Left colon (tissue), 2 donors: ENCODE data around the gene CGNL1. TPM values are rescaled to one million over a fixed set of nuclear protein-coding genes. Genes with fewer than 3 reads are reported as not detected.
A peak's percentile ranks its signal among the peaks of the same experiment; 100 is the strongest.

ENCODE experiments used
- ATAC-seq: fragments of 200-7000 bp; cut with Tn5 transposase; one replicate; pipeline ENCODE4 v1.9.1; 2020; ENCODE audit warnings: mild to moderate bottlenecking, moderate library complexity
- DNase-seq, 2 donors: peaks; one replicate each; pipeline ENCODE4 v3.0.0-alpha.2; 2020
- intact Hi-C, 2 donors: fragments of 100-400 bp; cut with DNase I in 1 of 2; cut with micrococcal nuclease in 1 of 2; formaldehyde crosslinking; loops; one replicate each; pipeline versions ENCODE4 v1.11.2 to v1.14.0; 2022; cut with DNase I, micrococcal nuclease
- long read RNA-seq: library from polyadenylated mRNA; unstranded; transcript quantifications from one replicate; pipeline ENCODE4 v2.0.0, GENCODE V29; 2021
- total RNA-seq, 2 donors: library from RNA; stranded (reverse); fragmentation: NEBNext Ultra II Directional; extraction: Animal tissue kit (Norgen Biotek cat#: 25700); gene quantifications; one replicate each; pipeline ENCODE4 v1.2.1, GENCODE V29; 2021
- donor health status: DM: no; HTN: no; CAD: no.
- donor health status: DM: yes; HTN: yes; CAD: no.

Gene CGNL1, protein sequence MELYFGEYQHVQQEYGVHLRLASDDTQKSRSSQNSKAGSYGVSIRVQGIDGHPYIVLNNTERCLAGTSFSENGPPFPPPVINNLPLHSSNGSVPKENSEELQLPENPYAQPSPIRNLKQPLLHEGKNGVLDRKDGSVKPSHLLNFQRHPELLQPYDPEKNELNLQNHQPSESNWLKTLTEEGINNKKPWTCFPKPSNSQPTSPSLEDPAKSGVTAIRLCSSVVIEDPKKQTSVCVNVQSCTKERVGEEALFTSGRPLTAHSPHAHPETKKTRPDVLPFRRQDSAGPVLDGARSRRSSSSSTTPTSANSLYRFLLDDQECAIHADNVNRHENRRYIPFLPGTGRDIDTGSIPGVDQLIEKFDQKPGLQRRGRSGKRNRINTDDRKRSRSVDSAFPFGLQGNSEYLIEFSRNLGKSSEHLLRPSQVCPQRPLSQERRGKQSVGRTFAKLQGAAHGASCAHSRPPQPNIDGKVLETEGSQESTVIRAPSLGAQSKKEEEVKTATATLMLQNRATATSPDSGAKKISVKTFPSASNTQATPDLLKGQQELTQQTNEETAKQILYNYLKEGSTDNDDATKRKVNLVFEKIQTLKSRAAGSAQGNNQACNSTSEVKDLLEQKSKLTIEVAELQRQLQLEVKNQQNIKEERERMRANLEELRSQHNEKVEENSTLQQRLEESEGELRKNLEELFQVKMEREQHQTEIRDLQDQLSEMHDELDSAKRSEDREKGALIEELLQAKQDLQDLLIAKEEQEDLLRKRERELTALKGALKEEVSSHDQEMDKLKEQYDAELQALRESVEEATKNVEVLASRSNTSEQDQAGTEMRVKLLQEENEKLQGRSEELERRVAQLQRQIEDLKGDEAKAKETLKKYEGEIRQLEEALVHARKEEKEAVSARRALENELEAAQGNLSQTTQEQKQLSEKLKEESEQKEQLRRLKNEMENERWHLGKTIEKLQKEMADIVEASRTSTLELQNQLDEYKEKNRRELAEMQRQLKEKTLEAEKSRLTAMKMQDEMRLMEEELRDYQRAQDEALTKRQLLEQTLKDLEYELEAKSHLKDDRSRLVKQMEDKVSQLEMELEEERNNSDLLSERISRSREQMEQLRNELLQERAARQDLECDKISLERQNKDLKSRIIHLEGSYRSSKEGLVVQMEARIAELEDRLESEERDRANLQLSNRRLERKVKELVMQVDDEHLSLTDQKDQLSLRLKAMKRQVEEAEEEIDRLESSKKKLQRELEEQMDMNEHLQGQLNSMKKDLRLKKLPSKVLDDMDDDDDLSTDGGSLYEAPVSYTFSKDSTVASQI
- 1 to 10 TPM; 2.8 to 4.1 TPM for total RNA-seq
- long read RNA-seq = 0 reads

DNA sequence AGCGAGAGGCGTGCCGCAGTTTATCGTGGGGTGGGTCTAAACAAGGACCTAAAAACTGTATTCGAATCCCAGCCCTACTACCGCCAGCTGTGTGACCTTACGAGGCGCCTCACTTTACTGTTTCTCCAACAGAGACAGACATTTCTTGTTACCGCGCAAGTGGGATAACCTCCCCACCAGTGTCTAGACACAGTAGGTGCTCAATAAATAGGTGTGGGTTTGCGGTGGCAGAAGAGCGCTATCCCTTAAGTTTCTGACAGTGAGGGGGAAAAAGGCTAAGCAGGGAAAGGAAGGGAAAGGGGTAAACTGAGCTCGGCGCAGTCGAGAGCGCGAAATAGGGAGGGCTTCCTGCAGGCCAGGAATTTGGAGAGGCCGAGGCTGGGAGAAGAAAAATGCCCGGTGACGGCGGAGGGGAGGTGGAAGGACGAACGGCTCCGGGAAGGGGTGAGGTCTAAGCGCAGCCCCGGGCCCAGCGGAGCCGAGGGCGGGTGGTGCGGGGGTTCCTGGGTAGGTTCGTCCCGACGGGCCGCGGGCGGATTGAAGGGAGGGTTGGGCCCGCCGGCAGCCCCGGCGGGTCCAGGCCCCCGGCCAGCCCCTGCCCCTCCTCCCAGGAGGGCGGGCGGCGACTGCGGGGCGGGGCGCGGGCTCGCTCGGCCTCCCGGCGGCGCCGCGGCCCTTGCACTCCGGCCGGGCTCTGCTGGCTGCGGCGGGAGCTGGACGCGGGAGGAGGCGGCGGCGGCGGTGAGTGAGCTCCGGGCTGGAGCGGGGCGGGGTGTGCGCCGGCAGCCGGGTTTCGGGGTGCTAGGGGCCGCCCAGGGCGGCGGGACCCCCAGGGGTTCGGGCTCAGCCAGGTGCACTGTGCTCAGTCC lies at the start of gene CGNL1:
Gene CGNL1 (plus strand): TSS at position 679 of the 869 bp plus-strand sequence. CDS start 61,495 bp downstream, outside the sequence.
- intact Hi-C loops = no loop called here
- ATAC-seq (peak; percentile 82), DNase-seq (peak; percentile 30 to 48)

DNA sequence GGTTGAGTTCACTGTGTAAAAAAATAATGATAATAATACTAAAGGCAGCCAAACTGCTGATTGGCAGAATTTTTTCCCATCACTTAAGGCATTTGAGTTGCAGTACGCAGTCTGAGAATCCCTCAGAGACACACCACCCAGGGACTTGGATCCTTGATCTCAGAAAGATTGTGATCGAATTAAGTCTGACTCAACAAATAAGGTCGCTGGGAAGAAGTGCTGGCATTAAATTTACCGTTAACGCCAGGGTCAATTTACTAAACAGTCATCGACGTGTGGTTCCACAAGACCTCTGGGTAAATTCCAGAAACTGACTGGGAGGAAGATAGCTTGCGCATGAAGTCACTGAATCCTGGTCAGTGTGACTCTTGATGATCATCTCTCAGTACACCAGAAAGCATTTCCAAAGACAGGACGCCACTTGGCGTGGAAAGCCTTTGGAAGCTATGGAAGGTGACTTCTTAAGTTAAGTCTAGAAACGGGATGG lies 48.3 kb upstream of the CGNL1 start:
- ATAC-seq = no peak
- intact Hi-C loops = no loop called here
- no peak for DNase-seq

DNA sequence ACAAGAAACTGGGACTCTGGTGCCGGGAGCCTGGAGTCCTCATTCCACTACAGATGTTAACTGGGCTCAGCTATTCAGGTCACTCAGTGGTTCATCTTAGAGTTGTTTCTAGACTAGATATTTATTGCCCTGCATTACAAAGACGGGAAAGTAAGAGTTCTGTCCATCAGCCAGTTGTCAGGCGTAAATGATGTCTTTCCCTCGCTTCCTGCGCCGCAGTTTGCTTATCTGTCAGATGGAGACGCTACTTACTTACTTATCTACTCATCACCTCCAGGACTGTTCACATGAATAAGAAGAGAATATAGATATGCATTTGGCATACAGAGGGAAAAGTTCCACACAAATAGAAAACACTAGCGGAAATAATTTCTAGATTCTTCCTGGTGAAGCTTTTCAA lies 47.8 kb upstream of the CGNL1 start:
- DNase-seq (no peak), ATAC-seq (no peak)
- intact Hi-C loops = no loop called here

DNA sequence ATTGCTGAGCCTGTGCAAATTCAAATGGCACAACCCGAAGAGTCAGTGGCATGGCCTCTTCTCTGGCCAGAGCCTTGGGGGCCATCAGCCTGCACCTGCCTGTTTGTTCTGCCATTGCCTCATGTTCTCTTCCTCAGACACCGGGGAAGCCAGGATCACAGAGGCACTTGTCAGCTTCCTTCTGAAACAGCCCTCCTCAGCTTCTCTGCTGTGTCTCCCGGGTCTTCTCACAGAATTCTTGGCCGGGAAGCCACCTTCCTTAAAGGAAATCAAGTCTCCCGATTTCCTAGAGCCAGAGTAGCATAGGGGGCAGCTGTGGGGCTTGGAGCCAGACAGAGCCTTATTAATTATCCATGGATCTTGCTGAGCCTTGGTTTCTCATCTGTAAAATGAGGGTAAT lies 47.4 kb upstream of the CGNL1 start:
- DNase-seq = no peak
- intact Hi-C loops = no loop called here

DNA sequence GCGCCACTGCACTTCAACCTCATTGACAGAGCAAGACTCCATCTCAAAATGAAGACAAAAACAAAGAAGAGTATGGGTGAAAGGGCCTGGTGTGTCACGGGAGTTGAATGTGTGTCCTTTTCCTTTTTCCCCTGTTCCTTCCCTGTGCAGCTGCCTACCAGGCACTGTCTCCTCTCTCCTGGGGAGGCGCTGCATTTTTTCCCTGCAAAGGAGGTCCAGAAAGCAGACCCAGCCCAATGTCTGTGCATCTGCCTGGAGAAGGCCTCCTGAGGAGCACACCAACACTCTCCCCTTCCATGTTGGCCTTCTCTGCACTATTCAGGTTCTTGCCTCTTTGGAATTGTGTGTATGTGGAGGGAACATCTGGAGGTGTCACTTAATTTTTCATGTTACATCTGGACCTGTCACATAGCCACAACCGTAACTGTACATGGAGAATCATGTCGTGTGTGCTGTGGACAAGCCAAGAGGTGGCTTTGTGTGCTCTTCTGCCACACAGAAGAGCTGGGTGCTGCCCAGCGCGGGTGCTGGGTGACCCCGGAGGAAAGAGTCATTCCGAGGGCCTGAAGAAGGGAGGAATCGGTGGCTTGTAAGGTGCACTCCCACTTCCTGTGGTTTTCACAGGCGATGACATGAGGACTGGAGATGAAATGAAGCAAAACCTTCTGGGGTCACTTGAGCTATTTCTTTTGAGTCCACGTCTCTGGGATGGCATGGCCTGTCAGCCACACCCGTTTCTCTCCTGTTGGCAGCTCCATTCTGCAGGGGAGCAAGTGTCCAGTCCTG lies 46.5 kb upstream of the CGNL1 start:
- intact Hi-C loops = no loop called here
- ATAC-seq (no peak), DNase-seq (no peak)

More for the DNA sequence above, 47.4 kb upstream of the CGNL1 start:
- ATAC-seq = no peak

DNA sequence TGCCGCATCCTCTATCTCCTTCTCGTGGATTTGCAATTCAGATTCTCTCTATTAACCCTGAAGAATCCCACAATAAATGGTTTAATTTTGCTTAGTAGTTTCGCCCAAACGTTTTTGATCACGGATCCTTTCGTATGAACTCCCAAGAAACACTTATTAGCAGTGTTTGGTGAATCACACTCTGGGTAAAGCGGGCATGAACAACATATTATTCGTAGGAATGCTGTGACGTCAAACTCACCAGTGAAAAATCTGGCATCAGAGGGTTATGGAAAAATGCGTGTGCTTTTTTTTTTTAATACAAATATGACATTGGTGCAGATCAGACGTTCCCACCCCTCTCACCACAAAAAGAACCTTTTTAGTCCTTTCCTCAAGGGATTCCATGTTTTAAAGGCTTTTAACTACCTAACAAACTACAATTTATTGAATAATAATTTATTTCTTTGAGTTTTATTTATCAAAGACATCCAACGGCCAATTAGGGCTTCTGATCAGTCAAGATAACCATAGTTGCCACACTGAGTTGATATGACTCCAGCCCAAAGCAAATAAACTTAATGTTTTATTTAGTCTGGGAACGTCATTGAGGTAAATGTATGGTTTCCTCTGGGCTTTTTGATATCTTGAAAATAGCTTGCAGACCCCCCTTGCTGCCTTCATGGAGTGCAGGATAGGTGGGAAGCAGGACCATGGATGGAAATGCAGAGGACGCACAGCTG lies 45.5 kb upstream of the CGNL1 start:
- intact Hi-C loops = no loop called here
- DNase-seq = no peak

DNA sequence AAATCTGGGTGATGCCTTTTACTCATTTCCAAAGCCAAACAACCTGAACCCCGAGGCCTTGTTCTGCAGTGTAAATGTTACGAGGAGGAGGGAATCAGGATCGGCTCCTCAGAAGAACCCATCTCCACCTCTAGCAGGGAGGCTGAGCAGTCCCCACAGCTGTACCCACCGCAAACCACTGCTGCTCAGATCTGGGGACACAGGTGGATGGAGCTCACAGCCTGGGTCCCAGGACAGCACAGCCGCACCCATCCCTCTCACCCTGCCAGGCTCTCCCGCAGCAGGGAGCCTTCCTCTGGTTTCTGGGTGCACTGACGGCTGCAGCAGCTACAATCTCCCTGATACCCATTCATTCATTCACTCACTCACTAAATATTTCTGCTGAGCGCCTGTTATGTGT lies 44.0 kb upstream of the CGNL1 start:
- ATAC-seq (no peak), DNase-seq (no peak)
- intact Hi-C loops = no loop called here

More for the DNA sequence above, 45.5 kb upstream of the CGNL1 start:
- no peak for ATAC-seq

DNA sequence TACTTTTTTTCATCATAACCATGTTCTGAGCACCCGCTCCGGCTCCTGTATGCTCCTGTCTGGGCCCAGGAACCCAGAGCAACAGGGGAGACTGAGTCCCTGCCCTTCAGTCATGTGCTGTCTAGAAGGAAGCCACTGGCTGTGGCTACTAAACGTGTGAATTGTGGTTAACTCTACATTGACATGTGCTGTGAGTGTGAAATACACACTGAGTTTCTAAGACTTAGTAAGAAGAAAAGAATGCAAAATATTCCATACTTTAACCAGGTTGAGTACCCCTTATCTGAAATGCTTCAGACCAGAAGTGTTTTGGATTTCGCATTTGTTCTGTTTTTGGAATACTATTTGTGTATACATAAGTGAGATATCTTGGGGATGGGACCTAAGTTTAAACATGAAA lies 42.8 kb upstream of the CGNL1 start:
- DNase-seq = no peak
- intact Hi-C loops = no loop called here

DNA sequence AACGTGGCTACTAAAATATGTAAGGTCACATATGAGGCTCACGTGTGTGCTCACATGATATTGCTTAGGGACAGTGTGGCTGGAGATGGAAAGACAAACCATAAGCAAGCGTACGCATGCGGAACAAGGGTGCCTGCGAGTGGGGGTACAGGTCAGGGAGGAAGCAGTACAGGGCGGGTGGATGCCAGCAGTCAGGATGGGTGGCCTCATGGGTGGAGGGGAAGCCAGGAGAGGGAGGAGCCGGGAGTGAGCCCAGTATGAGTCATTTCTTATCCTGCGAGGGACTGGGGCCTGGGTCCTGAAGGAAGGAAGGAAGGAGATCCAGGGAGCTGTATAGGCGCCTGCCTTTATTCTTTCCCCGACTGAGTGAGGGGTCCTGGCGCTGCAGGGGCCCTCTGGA lies 42.0 kb upstream of the CGNL1 start:
- intact Hi-C loops = no loop called here
- ATAC-seq = no peak
- DNase-seq = no peak

More for the DNA sequence above, 42.8 kb upstream of the CGNL1 start:
- no peak for ATAC-seq

DNA sequence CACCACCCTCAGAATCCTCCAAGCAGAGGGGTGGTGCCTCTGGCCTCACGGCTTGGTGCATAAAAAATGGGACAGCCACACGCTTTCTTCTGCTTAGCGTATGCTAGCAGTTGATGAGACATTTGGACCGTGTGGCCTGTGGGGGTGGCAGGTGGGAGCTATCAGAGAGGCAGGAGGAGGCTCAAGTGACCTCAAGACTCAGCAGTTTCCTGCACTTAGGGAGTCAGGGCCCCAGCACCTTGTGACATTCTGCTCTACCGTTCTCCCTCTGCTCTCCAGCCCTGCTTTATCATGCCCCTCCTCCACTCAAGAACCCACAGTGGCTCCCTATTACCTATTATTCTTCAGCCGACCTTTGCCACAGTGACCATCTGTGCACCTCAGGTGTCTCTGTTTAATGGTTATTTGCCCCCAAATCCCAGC lies 41.0 kb upstream of the CGNL1 start:
- intact Hi-C loops = loop anchor here in 1 of 2 donors (5.0 kb wide), 1 partner anchor 192 kb away; no protein-coding TSS in a partner anchor
- ATAC-seq (no peak), DNase-seq (no peak)

DNA sequence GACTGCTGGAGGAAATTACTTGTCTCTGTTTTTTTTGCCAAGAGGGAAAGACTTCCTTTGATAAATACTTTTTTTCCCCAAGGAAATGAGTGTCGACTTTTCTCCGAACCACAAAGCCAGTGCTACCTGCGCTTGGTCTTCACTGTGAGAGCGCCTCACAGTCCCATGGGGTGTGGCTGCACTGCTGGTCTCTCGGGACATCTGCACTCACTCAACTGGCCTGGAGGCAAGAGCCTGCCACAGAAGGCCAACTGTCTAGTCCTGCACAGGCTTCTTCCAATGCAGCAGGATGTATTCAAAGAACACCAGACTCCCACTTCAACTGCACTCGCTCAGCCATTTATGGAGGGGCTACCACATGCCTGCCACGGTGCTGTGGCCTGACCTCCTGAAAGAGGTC lies 40.6 kb upstream of the CGNL1 start:
- intact Hi-C loops = loop anchor here in 1 of 2 donors (5.0 kb wide), 1 partner anchor 192 kb away; no protein-coding TSS in a partner anchor
- DNase-seq (no peak), ATAC-seq (no peak)

DNA sequence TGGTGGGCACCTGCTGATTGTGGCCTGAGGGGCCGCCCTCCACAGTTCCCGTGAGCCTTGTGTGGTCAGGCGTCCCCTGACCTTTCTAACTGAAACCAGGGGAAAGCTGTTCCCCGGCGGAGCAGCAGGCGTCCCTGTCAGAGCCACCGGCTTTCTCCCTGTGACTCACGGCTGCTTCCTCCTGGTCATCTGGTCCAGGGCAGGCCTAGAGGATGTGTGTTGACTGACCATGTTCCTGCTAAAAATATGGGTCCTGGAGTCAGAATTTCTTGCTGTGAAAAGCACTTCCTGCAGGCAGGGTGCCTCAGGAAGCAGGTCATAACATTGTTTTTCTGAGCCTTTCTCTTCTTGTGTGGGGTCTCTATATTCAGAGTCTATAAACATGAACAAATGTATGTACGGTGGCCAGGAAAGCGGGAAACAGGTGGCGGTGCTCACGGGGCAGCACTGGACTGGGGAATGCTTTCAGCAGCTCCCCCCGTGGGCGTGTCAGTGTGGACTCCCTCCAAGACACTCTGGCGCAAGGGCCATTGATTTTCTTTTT lies 38.4 kb upstream of the CGNL1 start:
- ATAC-seq (no peak), DNase-seq (no peak)
- intact Hi-C loops = loop anchor here in 1 of 2 donors (5.0 kb wide), 1 partner anchor 189 kb away; no protein-coding TSS in a partner anchor

DNA sequence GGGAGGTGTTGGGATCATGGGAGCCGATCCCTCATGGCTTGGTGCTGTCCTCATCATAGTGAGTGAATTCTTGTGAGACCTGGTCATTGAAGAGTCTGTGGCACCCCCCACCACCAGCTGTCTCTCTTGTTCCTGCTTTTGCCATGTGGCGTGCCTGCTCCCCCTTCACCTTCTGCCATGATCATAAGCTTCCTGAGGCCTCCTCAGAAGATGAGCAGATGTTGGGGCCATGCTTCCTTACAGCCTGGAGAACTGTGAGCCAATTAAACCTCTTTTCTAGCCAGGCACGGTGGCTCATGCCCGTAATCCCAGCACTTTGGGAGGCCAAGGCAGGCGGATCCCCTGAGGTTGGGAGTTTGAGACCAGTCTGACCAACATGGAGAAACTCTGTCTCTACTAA lies 37.0 kb upstream of the CGNL1 start:
- ATAC-seq (no peak), DNase-seq (no peak)
- intact Hi-C loops = loop anchor here in 1 of 2 donors (5.0 kb wide), 1 partner anchor 188 kb away; no protein-coding TSS in a partner anchor

DNA sequence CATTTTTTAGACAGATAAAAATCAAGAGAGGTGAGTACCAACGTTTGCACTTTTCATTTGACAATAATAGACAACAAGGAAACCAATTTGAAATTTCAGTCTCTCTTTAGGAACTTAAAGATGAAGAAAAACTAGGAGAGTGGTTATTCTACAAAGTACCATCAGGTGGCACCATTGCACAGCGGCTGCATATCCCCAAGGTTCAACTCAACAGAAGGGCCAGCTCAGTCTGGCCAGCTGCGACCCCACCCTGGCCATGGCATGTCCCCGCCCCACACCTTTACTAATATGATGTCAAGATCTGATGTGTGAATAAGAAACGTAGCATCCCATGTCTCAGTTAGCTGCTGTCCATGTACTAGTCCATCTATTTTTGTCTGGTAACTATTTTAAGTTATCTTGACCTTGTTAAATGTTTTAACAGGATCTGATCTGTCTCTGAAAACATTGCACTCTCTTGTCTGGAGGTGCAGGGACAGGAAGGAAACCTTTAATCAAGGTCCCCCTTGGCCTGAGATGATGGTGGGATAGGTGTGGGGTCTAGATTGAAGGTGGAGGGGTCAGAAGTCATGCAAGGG lies 35.5 kb upstream of the CGNL1 start:
- intact Hi-C loops = loop anchor here in 1 of 2 donors (2.0 to 5.0 kb wide), 2 partner anchors 186 to 202 kb away; no protein-coding TSS in a partner anchor
- ATAC-seq (peak; percentile 82), DNase-seq (no peak)

DNA sequence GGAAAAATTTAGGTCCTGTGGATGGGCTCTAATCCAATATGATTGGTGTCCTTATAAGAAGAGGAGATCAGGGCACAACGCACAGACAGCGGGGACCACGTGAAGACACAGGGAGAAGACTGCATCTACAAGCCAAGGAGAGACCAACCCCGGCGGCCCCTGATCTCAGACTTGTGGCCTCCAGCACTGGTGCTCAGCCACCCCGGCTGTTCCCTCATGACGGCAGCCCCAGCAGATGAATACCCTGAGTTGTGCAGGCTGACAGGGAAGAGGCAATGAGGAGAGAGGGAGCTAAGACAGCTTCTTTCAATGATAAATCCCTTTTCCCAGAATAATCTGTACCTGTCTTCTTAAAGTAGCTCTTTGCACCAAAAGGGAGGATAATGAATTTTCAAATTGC lies 33.3 kb upstream of the CGNL1 start:
- no peak for ATAC-seq
- intact Hi-C loops = loop anchor here in 1 of 2 donors (5.0 kb wide), 1 partner anchor 199 kb away; no protein-coding TSS in a partner anchor
- DNase-seq = no peak
